ENCODE data around the gene PRR15L. TPM values are rescaled to one million over a fixed set of nuclear protein-coding genes. Genes with fewer than 3 reads are reported as not detected.

PRR15L gene
- total and polyA plus RNA-seq, 2 donors (not counting 1 experiment from before 2014, with no cell fraction given) = not detected

- Histone ChIP-seq H3K9ac (ENCODE audit: insufficient read depth, low read length) (peak overlapping the region; percentile 70), H3K27ac (ENCODE audit: insufficient read depth, low read length) (peak overlapping the region; percentile 56)
Observed at GRCh38 chr17:47942096-47942510, 15.6 kb downstream of the PRR15L start.

GRCh38 chr17:47941246-47942095, 16.2 kb downstream of the PRR15L start, which contains the start of gene PNPO:
Gene PNPO, plus strand, starts transcription at chr17:47941571. Its CDS starts 105 bp downstream, at chr17:47941676.
- TF ChIP-seq EZH2 (IDR thresholded peaks at IDR 0.05; ENCODE audit: low read length, missing control alignments) (no peak), CTCF (conservative IDR thresholded peaks at IDR 0.05 in 1 of 2, IDR thresholded peaks at IDR 0.05 in 1 of 2; ENCODE audit: low read depth in 1 of 2, low read length in 2 of 2) (no peak)
- peak within 1 kb of the TSS; percentile 63 for H3K27ac ChIP-seq (ENCODE audit: insufficient read depth, low read length)
- H3K9ac ChIP-seq (ENCODE audit: insufficient read depth, low read length) = peak within 1 kb of the TSS; percentile 70

More at GRCh38 chr17:47942096-47942510, 15.6 kb downstream of the PRR15L start:
- H3K79me2 ChIP-seq (ENCODE audit: control insufficient read depth, insufficient read depth, low read length) = no peaks in the 10 kb centered on the region
- peaks cover 6% of the 10 kb centered on the region for H3K4me1 ChIP-seq (ENCODE audit: control insufficient read depth, extremely low read depth, insufficient read depth, low read length)
- peak overlapping the region; percentile 90 for H2AFZ ChIP-seq (ENCODE audit: low read length)
- no peaks in the 10 kb centered on the region for H4K20me1 ChIP-seq (ENCODE audit: control insufficient read depth, extremely low read depth, insufficient read depth, low read length)
- no peak for DNase-seq (ENCODE audit: low read depth in 2 of 2)
- H3K27me3 ChIP-seq (ENCODE audit: control insufficient read depth, insufficient read depth, low read length) = no peaks in the 10 kb centered on the region
- H3K4me3 ChIP-seq (replicated peaks in 1 of 4; ENCODE audit: control extremely low read depth in 1 of 4, insufficient read depth in 1 of 4, low read depth in 3 of 4, low read length in 4 of 4) = peak overlapping the region; percentile 68 to 88 (median 80)
- TF ChIP-seq EZH2 (IDR thresholded peaks at IDR 0.05; ENCODE audit: low read length, missing control alignments) (no peak), CTCF (conservative IDR thresholded peaks at IDR 0.05 in 1 of 2, IDR thresholded peaks at IDR 0.05 in 1 of 2; ENCODE audit: low read depth in 1 of 2, low read length in 2 of 2) (no peak)
- peak overlapping the region; percentile 89 for H3K4me2 ChIP-seq (ENCODE audit: extremely low read depth, insufficient read depth, low read length)
- H3K36me3 ChIP-seq (ENCODE audit: control insufficient read depth, insufficient read depth, low read length) = peaks cover 4% of the 10 kb centered on the region
- H3K9me3 ChIP-seq (ENCODE audit: control insufficient read depth, insufficient read depth, low read depth, low read length) = no peaks in the 10 kb centered on the region

GRCh38 chr17:47937941-47938340, 19.7 kb downstream of the PRR15L start:
- Histone ChIP-seq H3K4me1 (ENCODE audit: control insufficient read depth, extremely low read depth, insufficient read depth, low read length) (peaks cover 10% of the 10 kb centered on the region), H3K36me3 (ENCODE audit: control insufficient read depth, insufficient read depth, low read length) (no peaks in the 10 kb centered on the region), H3K27me3 (ENCODE audit: control insufficient read depth, insufficient read depth, low read length) (no peaks in the 10 kb centered on the region), H3K79me2 (ENCODE audit: control insufficient read depth, insufficient read depth, low read length) (no peaks in the 10 kb centered on the region), H3K9ac (ENCODE audit: insufficient read depth, low read length) (no peak overlapping the region), H2AFZ (ENCODE audit: low read length) (no peak overlapping the region), H3K4me3 (replicated peaks in 1 of 4; ENCODE audit: control extremely low read depth in 1 of 4, insufficient read depth in 1 of 4, low read depth in 3 of 4, low read length in 4 of 4) (no peak overlapping the region), H4K20me1 (ENCODE audit: control insufficient read depth, extremely low read depth, insufficient read depth, low read length) (no peaks in the 10 kb centered on the region), H3K4me2 (ENCODE audit: extremely low read depth, insufficient read depth, low read length) (no peak overlapping the region), H3K9me3 (ENCODE audit: control insufficient read depth, insufficient read depth, low read depth, low read length) (no peaks in the 10 kb centered on the region), H3K27ac (ENCODE audit: insufficient read depth, low read length) (no peak overlapping the region)
- no peak for DNase-seq (ENCODE audit: low read depth in 2 of 2)
- TF ChIP-seq EZH2 (IDR thresholded peaks at IDR 0.05; ENCODE audit: low read length, missing control alignments) = no peak
- TF ChIP-seq CTCF (conservative IDR thresholded peaks at IDR 0.05 in 1 of 2, IDR thresholded peaks at IDR 0.05 in 1 of 2; ENCODE audit: low read depth in 1 of 2, low read length in 2 of 2) = no peak

More at GRCh38 chr17:47941246-47942095, 16.2 kb downstream of the PRR15L start, which contains the start of gene PNPO:
- H3K4me1 ChIP-seq (ENCODE audit: control insufficient read depth, extremely low read depth, insufficient read depth, low read length) = peaks cover 5% of the 10 kb centered on the region
- H2AFZ ChIP-seq (ENCODE audit: low read length) = peak within 1 kb of the TSS; percentile 93
- H3K9me3 ChIP-seq (ENCODE audit: control insufficient read depth, insufficient read depth, low read depth, low read length) = no peaks in the 10 kb centered on the region
- H4K20me1 ChIP-seq (ENCODE audit: control insufficient read depth, extremely low read depth, insufficient read depth, low read length) = no peaks in the 10 kb centered on the region
- H3K27me3 ChIP-seq (ENCODE audit: control insufficient read depth, insufficient read depth, low read length) = no peaks in the 10 kb centered on the region
- no peaks in the 10 kb centered on the region for H3K79me2 ChIP-seq (ENCODE audit: control insufficient read depth, insufficient read depth, low read length)
- H3K36me3 ChIP-seq (ENCODE audit: control insufficient read depth, insufficient read depth, low read length) = peaks cover 3% of the 10 kb centered on the region
- H3K4me2 ChIP-seq (ENCODE audit: extremely low read depth, insufficient read depth, low read length) = peak within 1 kb of the TSS; percentile 99
- H3K4me3 ChIP-seq (replicated peaks in 1 of 4; ENCODE audit: control extremely low read depth in 1 of 4, insufficient read depth in 1 of 4, low read depth in 3 of 4, low read length in 4 of 4) = peak within 1 kb of the TSS; percentile 68 to 88 (median 80)
- peak; percentile 97 to 98 for DNase-seq (ENCODE audit: low read depth in 2 of 2)
